Measurements from ENCODE around the gene FNBP1.

GRCh38 chr9:130049431-130050210 lies 6.6 kb upstream of the FNBP1 start:
- TF ChIP-seq CTCF (IDR thresholded peaks at IDR 0.05): no peak
- TF ChIP-seq TCF7L2 (IDR thresholded peaks at IDR 0.05; ENCODE audit: low read depth, low read length): no peak
- TF ChIP-seq REST (IDR thresholded peaks at IDR 0.05; ENCODE audit: insufficient read depth in 1 of 2, low read depth in 2 of 2, low read length in 1 of 2): no peak
